GM12801 (cell line): ENCODE measurements around the gene CAMSAP1.

Experiments used
- TF ChIP-seq, protein P1 (sequence below): IDR thresholded peaks from one replicate; pipeline ENCODE4 v1.5.1; 2011; ENCODE audit warnings: control low read depth; ENCODE audit not compliant: insufficient read length; ENCODE audit errors: extremely low read depth

Gene CAMSAP1

DNA sequence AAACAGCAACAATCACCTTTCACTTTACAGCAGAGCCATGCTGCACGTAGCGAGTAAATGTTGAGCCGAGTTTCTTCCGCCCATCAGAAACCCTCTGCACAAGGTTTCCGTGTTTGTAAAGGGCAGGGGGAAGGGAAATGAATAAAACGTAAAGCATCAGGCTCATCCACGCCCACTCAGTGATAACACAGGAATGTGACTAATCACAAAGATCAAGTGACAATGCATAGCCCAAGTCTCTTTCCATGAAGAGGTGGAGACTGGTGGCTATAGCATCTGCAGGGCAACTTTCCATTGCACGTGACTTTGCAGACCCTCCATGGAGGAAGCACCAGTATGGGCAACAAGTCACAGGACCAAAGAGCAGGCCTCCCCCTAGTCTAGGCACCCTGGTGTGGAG is 56.6 kb downstream of the CAMSAP1 start:
- TF ChIP-seq, protein P1, sequence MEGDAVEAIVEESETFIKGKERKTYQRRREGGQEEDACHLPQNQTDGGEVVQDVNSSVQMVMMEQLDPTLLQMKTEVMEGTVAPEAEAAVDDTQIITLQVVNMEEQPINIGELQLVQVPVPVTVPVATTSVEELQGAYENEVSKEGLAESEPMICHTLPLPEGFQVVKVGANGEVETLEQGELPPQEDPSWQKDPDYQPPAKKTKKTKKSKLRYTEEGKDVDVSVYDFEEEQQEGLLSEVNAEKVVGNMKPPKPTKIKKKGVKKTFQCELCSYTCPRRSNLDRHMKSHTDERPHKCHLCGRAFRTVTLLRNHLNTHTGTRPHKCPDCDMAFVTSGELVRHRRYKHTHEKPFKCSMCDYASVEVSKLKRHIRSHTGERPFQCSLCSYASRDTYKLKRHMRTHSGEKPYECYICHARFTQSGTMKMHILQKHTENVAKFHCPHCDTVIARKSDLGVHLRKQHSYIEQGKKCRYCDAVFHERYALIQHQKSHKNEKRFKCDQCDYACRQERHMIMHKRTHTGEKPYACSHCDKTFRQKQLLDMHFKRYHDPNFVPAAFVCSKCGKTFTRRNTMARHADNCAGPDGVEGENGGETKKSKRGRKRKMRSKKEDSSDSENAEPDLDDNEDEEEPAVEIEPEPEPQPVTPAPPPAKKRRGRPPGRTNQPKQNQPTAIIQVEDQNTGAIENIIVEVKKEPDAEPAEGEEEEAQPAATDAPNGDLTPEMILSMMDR = no peak

DNA sequence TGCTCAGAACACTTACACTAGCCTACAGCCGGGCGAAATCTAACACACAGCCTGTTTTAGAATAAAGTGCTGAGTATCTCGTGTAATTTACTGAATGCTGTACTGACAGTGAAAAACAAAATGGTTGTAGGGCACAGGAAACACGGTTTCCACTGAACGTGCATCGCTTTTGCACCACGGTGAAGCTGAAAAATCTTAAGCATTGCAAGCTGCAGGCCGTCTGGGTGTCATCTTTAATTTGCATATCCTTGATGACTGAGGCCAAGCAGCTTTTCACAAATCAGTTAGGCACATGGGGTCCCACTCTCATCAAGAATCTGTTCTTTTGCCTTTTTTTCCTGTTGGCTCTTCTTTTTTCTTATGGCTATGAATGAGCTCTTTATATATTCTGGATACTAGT is 58.2 kb downstream of the CAMSAP1 start:
- TF ChIP-seq, protein P1 = no peak

DNA sequence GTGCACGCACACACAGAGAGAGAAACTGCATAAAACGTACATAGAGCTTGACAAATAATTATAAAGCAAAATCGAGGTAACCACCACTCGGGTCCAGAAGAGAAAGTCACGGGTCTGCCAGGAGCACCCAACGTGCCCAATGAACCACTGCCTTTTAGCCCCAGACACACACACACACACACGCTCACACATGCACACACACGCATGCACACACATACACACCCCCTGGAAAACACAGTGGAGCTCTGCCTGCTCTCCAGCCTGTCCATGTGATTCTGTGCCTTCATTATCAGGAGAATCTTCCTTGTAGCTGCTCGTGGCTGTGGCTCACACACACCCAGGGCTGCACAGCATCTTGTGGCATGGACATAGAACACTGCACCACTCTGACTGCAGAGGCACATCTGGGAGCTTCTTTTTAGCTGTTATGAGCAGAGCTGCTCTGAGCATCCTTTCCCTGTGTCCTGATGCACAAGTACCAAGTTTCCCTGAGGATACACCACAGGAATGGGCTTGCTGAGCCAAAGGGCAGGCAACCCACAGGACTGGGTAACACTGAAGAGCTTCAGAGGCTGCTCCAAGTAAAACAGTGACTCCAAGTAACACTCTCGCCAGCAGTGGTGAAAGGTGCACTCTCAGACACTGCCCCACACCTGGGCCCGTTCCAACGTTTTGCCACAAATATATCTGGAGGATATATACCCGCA is 58.9 kb downstream of the CAMSAP1 start:
- TF ChIP-seq, protein P1 = no peak

DNA sequence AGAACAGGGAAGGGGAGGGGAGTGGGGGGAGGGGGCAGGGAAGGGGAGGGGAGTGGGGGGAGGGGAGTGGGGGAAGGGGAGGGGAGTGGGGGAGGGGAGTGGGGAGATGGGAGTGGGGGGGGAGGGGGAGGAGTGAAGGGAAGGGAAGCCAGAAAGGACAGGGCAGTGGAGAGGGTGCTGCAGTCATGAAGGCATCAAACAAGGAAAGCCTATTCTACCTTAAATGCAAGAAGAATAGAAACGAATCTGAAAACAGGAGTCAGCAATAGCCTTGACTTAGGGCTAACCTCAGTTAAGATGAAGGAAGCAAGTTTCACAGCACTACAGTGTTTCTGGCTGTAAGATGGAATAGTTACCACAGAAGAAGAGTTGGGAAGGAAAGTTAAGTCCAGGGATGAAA is 59.5 kb downstream of the CAMSAP1 start:
- TF ChIP-seq, protein P1 = no peak

DNA sequence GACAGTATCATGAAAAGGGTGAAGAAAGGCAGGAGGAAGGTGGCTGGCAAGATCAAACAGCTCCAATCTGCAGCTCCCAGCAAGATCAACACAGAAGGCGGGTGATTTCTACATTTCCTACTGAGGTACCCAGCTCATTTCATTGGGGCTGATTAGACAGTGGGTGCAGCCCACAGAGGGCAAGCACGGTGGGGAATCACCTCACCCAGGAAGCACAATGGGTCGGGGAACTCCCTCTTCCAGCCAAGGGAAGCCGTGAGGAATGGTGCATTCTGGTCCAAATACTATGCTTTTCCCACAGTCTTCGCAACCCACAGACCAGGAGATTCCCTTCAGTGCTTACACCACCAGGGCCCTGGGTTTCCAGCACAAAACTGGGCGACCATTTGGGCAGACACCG is 66.8 kb downstream of the CAMSAP1 start:
- TF ChIP-seq, protein P1 = no peak

DNA sequence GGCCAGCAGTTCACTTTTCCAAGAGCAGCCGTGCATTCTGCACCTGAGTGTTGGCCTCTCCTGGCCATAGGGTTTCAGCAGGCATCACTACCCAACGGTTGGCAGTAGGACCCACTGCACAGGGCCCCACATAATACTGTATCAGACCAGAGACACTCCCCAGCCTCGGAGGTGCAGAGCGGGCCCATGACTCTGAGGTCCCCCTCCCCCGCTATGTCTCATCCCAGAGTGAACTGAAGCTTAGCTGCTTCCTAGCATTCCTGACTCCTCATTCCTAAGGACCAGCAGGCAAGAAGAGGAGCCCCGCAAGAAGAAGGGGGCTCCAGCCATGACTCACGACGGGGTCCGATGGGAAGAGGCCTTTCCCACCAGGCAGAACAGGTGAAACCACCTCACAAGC is 67.2 kb downstream of the CAMSAP1 start:
- TF ChIP-seq, protein P1 = no peak

DNA sequence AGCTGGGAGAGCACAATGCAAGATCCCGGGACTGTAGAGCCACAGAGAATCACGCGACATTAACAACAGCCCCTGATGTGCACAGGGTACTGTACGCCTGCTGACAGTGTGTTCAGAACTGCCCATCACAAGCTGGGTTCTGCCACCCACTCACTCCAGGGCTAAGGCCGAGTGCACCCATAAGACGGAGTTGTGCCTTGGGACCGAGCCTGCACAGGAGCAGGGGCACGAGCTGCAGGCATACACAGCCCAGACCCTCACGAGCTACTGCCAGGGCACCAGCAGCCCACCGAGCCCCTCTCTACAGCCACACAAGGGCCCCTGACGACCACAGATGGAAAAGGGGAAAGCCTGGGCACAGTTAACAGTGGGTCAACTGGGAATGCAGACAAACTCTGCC is 67.8 kb downstream of the CAMSAP1 start:
- TF ChIP-seq, protein P1 = no peak
